GM18909 (cell line): ENCODE results near the gene SCGB1A1.

Experiments
- ATAC-seq: cut with Tn5 transposase; IDR thresholded peaks from one replicate; pipeline ENCODE4 v1.9.1; 2021; ENCODE audit warnings: mild to moderate bottlenecking; ENCODE audit not compliant: unreplicated experiment, poor library complexity

The SCGB1A1 gene

DNA sequence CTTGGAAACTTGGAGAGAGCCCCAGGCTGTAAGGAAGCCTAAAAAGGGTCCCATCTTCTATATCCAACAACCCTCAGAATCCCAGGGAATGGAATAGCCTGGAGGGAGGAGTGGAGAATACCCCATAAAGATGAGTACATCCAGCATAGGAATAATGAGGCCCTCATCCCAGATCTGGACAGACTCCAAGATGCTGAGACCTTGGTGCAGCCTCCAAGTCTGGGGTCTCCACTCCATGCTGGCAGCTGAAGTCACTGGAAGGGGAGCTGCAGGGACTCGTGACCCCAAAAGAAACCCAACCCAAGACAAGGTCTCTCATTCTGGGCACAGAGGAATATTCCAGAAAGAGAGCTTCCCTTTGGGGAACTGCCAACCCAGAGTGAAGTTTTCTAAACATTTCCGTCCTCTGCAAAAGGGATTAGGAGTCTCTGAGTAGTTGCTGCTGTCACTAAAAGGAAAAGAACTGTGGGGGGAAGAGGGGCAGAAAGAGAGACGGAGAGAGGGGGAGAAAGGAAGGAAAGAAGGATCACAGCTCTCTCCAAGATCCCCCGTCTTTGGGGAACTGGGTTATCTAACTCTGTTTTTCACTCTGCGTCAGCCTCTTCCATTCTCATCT lies 589 bp downstream of the SCGB1A1 start:
- no peak for ATAC-seq

DNA sequence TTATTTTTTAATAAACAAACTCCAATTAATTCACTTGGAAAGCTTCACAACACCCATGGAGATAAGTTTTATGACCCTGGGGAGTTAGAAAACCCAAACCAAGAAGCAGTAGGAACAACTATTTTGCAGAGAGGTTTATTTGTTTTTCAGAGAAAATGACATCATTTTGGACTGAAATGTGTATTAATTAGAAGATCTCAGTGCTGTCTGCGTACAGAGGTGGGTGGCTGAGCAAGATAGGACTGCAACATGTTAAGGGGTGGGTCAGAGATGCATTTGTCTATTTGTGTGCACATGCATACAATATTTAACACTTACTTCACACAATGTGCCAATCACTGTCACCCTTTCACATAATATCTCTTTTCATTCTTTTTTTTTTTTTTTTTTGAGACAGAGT lies 1.1 kb downstream of the SCGB1A1 start:
- ATAC-seq: no peak

DNA sequence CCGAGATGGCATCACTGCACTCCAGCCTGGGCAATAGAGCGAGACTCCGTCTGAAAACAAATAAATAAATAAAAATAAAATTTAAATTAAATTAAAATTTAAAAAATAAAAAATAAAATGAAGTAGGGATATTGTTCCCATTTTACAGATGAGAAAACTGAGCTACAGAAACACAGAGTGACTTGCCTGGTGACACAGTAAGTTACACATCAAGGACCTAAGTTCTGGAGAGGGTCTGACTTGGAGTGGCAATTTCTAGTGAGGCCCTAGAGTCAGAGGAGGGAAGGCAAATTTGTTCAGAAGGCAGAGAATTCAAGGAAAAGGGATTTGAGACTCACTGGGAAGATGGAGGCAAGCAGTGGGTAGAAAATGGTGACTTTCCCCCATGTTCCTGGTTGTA lies 2.0 kb downstream of the SCGB1A1 start:
- ATAC-seq: no peak

DNA sequence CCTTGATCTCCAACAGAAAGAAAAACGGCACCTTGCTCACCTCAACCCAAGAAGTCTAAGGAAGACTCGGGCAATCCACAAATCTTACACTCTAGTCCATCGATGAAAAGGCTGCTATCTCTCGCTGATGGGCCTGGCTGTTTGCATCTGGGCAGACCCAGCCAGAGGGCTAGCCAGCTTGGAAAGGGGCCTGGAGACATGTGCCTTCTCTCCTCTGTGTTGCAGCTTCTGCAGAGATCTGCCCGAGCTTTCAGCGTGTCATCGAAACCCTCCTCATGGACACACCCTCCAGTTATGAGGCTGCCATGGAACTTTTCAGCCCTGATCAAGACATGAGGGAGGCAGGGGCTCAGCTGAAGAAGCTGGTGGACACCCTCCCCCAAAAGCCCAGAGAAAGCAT lies 3.2 kb downstream of the SCGB1A1 start:
- no peak for ATAC-seq

DNA sequence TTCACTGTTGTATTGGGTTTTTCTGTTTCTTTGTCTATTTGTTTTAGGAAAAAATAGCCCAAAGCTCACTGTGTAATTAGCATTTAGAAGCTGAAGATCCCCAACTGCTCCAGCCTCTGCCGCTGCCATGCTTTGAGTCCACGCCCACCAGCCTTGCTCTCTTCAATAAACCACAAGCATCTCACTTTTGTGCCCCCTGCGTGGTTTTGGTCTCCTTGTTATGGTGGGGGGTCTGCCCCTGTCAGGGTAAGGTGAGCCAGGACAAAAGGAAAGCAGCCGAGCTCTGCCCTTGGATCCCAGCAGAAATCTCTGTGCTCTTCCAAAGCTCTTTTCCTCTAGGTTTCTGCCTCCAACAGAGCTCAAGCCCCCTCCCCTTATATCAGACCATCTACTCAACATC lies 4.2 kb downstream of the SCGB1A1 start:
- no peak for ATAC-seq

DNA sequence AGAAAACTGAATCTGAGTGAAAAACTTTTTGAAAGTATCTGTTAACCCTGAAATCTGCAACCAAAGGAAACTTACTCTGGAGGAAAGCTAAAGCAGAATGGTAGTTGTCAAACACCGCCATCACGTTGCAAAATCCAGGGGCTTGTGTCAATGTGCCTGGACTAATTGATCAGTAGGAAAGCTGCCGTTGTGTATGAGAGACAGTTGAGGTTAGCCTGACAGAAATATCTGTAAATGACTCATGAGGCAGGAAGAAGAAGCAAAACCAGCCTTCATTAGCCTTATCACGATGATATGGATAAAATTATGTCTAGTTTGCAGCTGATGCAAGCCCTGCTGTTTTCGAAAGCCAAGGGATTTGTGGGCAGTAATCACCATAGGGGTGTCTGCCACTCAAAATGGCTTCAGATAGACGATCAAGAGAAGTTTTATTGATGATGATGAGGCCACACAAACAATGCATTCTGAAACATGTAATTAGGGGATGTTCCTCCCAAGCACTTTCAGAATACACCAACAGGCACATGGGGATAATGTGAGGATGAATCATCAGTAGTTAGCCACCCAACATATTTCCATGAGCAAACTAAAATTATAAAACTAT lies 8.9 kb downstream of the SCGB1A1 start:
- ATAC-seq: no peak

DNA sequence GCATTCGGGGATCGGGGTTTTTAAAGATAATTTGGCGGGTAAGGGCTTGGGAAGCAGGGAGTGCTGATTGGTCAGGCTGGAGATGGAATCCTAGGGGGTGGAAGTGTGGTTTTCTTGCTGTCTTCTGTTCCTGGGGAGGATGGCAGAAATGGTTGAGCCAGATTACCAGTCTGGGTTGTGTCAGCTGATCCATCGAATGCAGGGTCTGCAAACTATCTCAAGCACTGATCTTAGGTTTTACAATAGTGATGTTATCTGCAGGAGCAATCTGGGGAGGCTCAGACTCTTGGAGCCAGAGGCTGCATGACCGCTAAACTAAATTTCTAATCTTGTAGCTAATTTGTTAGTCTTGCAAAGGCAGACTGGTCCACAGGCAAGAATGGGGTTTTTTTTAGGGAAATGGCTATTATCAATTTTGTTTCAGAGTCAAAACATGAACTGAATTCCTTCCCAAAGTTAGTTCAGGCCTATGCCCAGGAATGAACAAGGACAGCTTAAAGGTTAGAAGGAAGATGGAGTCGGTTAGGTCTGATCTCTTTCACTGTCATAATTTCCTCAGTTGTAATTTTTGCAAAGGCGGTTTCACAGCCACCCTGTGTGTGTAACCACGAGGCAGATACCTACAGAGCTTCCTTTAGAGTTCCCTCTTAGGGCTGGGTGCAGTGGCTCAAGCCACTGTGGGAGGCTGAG lies 10.2 kb downstream of the SCGB1A1 start:
- ATAC-seq: no peak

DNA sequence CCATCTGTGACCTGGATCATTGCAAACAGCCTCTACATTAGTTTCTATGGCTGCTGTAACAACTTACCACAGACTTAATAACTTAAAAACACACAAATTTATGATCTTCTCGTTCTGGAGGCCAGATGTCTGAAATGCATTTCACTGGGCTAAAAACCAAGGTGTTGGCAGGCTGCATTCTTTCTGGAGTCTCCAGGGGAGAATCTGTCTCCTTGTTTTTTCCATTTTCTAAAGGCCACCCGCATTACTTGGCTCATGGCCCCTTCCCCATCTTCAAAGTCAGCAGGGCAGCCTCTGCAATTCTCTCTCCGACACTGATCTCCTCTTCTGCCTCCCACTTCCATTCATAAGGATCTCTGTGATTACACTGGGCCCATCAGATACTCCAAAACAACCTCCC lies 11.6 kb downstream of the SCGB1A1 start:
- no peak for ATAC-seq

DNA sequence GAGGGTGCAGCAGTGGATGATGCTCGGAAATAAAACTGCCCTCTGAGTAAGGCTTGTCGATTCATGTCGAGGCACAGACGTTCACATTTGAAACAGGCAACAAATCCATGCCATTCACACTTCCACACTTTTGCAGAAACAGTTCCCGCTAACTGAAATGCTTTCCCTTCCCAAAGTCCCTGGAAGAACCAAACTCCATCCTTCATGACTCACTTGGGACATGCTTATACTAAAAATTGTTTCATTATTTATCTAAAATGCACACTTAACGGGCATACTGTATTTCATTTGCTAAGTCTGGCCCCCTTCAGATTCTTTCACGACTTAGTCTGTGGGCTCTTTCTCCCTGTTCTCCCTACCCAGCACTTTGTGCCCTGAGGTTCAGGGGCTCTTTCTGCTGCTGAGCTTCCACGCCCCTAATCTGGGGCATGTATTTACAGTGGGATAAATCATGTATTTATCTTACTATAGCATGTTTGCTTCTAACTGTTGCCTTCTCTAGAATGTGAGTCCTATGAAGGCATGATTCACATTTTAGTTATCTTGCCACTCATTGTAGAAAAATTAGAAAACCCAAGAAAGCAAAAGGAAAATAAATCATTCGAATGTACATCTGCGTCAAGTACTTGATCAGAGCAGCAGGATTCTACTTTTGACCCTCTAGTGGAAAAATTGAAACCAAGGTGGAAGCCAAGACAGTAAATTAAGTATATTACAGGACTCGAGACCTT lies 12.5 kb downstream of the SCGB1A1 start:
- no peak for ATAC-seq

DNA sequence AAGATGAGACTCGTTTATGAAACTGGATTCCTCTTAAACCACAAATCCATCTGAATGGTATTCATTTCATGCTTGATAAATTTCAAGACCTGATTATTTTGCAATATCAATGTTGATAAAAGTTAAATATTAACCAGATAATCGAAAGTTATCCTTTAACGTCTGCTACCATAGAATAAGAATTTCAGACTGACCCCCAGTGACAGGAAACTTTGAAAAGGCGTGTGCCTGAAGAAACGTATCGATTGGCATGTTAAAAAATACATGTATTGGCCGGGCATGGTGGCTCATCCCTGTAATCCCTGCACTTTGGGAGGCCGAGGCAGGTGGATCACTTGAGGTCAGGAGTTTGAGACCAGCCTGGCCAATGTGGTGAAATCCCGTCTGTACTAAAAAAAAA lies 13.9 kb downstream of the SCGB1A1 start:
- no peak for ATAC-seq

DNA sequence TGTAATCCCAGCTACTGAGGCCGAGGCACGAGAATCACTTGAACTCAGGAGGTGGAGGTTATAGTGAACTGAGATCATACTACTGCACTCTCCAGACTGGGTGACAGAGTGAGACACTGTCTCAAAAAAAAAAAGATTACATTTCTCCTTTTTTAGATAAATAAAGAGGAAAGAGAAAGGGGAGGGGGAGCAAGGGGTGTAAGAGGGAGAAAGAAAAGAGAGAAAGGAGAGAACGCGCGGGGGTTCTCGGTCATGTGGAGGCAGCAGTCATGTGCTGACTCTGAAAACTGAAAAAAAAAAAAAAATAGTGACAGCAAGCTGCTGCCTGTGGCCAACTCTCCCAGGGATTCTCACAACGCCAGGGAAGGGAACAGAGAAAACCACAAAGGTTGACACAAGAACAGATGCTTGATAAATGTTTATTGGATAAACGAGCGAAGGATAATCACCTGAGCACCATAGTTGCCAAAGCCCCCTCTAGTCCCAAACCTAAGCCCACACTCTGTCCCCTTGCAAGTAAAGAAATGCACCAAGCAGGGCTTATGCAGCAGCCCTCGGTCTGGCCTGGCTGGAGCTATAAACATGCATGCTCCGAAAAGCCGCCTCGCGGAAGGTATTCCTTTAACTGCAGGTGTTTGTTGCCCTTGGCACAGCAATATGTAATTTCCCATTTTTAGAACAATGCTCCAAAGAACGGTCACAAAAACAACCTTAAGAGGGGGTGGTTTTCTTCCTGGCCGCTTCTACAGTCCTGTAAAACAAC lies 14.5 kb downstream of the SCGB1A1 start:
- ATAC-seq: no peak

DNA sequence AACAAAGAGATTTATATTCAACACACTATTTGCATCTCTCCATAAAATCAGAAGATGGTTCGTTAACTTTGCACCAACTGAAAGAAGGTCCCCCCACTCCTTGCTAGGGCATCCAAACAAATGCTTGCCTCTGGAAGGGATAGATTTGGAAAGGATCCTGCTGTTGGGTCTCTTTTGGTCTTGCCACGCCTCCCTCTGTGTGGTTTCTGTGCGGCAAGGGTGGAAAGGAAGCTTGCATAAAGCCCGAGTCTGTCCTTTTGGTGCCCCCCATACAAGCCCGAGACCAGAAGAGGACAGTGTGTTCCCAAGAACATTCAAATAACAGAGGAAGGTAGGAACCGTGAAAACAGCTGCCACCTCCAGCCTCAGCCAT lies 15.1 kb downstream of the SCGB1A1 start:
- no peak for ATAC-seq

DNA sequence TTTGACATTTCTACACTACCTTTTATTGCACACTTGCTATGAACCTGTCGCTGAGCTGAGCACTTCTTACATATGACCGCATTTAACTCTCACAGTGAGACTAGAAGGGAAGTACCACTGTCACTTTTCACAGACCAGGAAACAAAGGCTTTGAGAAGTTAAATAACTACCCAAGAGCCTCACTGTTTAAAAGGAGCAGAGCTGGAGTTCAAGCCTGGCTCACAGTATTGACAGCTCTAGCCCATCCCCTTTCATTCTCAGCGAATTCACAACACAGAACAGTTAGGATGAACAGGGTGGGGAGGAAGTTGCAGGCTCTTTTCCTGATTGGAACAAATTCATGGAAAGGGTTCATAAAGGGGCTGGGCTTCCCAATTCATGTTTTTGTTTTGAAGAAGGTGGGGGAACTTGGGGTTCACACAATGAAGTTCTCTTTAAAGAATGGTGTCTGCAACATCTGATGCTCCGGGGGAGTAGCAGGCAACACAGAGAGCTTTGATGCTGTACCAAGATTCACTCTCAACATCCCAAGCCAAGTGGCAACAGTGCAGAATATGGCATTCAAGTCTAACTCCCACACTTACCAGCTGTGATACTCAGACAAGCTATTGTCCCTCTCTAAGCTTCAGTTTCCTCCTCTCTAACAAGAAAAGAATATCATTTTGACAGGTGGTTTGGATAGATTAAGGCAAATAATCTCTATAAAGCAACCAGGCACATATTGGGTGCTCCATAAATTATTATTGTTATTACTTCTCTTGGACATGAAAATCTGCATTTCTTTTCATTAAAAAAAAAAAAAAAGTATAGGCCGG lies 17.2 kb downstream of the SCGB1A1 start:
- ATAC-seq: no peak

DNA sequence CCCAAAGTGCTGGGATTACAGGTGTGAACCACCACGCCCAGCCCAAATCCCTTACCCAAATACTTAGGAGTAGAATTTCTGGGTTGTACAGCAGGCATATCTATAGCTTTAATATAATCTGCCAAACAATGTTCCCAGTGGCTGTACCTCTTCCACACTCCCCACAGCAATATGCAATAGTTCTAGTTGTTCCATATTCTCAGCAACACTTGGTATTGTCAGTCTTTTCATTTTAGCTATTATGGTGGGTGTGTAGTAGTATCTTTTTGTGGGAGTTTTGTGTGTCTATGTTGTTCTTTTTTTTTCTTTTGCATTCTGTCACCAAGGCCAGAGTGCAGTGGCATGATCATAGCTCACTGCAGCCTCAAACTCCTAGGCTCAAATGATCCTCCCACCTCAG lies 18.8 kb downstream of the SCGB1A1 start:
- ATAC-seq: no peak

DNA sequence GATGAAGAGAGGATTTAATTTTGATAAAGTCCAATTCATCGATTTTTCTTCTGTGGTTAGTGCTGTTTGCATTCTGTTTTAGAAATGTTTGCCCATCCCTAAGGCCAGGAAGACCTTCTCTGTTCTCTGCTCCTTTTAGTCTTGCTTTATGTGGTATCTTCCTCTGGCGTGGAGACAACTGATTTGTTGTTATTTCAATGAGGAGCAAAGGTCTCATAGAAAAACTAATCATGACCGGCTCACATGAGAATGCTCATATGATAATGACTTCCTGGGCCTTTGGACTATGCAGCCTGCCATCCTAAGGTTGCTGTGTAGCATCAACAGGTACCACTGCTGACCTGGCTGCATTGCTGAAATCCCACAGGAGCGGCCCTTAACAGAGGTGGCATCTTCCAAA lies 19.8 kb downstream of the SCGB1A1 start:
- no peak for ATAC-seq

DNA sequence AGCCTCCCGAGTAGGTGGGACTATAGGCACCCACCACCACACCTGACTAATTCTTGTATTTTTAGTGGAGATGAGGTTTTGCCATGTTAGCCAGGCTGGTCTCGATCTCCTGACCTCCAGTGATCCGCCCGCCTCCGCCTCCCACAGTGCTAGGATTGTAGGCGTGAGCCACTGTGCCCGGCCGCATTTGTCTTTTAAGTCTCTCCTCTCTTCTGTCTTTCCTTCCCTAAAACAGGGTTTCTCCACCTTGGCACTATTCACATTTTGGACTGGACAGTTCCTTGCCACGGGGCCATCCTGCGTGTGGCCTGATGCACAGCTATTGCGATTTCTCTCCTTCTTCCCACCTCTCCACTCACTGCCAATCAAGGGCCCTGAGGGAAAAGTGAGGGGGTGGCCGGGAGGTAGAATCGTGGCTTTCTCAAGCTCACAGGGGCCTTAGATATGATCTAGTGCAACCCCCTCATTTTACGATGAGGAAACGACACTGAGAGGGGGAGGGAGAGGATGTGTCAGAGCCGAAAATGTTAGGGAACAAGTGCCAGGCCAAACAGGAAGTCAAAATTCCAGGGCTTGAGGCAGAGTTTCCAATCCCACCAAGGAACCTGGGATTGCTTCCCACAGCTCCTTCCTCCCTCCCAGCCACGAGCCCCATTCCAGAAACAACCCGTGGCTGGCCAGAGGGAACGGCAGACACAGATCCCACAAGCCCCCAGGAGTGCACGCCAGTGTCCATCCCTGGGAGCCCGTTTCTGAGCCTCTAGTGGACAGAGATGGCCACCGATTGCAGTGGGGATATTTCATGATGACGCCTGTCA lies 21.2 kb downstream of the SCGB1A1 start:
- ATAC-seq: no peak

DNA sequence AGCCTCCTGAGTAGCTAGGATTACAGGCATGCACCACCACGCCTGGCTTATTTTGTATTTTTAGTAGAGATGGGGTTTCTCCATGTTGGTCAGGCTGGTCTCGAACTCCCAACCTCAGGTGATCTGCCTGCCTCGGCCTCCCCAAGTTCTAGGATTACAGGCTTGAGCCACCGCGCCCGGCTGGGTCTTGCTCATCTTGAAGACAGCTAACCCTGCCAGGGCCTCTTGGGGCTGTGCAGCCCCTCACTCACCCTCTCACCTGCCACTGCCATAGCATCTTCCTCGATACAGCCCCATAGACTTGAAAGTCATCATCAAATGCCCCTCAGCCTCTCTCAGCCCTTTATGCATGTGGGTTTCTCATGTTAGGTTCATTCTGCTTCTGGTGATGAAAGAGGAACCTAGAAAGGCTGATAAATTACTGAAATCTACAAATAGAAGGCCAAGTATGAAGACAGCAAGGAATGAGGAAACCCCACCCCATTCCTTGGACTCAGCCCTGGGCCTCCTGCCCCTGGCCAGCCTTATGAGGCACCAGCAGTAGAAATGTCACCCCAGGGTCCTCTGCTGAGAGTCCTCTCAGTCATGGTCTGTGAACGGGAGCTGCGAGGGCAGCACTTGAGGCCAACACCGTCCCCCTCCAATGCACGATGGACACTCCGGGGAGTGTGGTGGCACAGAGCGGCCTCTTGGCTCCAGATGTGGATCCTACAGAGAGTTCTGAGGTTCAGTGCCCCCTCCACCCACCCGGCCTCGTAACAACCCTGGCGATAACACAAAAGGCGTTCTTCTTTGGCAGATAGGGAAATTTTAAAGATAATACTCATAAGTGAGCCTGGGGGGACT lies 24.8 kb downstream of the SCGB1A1 start:
- ATAC-seq: no peak

DNA sequence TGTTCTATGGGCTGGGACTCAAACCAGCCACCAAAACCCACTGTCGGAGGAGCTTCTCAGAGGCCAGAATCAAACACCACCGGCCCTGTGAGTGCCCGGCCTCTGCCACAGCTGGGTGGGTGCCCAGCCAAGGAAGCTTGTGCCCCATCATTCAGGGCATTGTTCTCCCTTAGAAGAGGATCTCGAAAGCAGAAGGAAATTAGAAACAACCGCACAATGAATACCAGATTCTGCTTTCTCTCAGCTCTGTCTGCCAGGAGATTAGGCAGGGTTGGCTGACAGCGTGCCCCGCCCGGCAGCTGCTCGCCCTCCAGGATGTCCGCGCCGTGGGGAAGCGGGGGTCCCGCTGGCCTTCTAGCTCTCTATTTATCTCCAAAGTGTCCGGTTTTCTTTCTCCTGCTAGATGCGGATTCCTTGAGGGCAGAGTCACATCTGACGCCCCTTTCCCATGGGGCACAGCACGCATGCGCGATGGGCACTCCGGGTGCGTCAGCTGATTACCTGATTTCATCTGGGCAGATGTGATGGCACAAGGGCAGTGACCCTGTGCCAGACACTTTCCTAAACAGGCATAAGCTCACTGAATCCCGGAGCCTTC lies 25.5 kb downstream of the SCGB1A1 start:
- no peak for ATAC-seq
